Adipocyte (in vitro differentiated cells): ENCODE results near the gene KRTAP10-2.

Experiments used
- DNase-seq: peaks from one replicate; pipeline ENCODE4 v3.0.0-alpha.2; 2015; ENCODE audit warnings: low read depth
- H3K27me3 ChIP-seq: replicated peaks from 2 replicates; pipeline ENCODE4 v1.7.0; 2013; ENCODE audit warnings: mild to moderate bottlenecking, low read length, moderate library complexity; ENCODE audit not compliant: control insufficient read depth, insufficient read depth
- H3K36me3 ChIP-seq: 2 replicates; pipeline ENCODE4 v1.7.0; 2013; ENCODE audit warnings: low read length, mild to moderate bottlenecking, moderate library complexity; ENCODE audit not compliant: control insufficient read depth, insufficient read depth, severe bottlenecking
- H3K4me1 ChIP-seq: 2 replicates; pipeline ENCODE4 v1.7.0; 2013; ENCODE audit warnings: mild to moderate bottlenecking, low read length, moderate library complexity; ENCODE audit not compliant: control insufficient read depth, insufficient read depth
- H3K4me3 ChIP-seq: 2 replicates; pipeline ENCODE4 v1.7.0; 2013; ENCODE audit warnings: mild to moderate bottlenecking, low read length, moderate library complexity
- H3K9ac ChIP-seq: 2 replicates; pipeline ENCODE4 v1.7.0; 2013; ENCODE audit warnings: mild to moderate bottlenecking, low read length, moderate library complexity
- H3K9me3 ChIP-seq: 2 replicates; pipeline ENCODE4 v1.7.0; 2013; ENCODE audit warnings: mild to moderate bottlenecking, low read length, moderate library complexity; ENCODE audit not compliant: control insufficient read depth

Gene KRTAP10-2

GRCh38 chr21:44513389-44514217 is 37.7 kb downstream of the KRTAP10-2 start:
- Histone ChIP-seq H3K4me3 (no peak overlapping the region), H3K36me3 (no peaks in the 10 kb centered on the region), H3K9ac (no peak overlapping the region), H3K4me1 (no peaks in the 10 kb centered on the region), H3K9me3 (no peaks in the 10 kb centered on the region), H3K27me3 (peaks cover 22% of the 10 kb centered on the region)
- DNase-seq = no peak

- no peak overlapping the region for H3K9ac ChIP-seq
- H3K9me3 ChIP-seq = no peaks in the 10 kb centered on the region
- H3K4me3 ChIP-seq = no peak overlapping the region
- no peaks in the 10 kb centered on the region for H3K4me1 ChIP-seq
- H3K27me3 ChIP-seq = peaks cover 26% of the 10 kb centered on the region
- no peak for DNase-seq
- H3K36me3 ChIP-seq = no peaks in the 10 kb centered on the region
These were observed 38.6 kb downstream of the KRTAP10-2 start for GRCh38 chr21:44512496-44513388.

GRCh38 chr21:44511938-44512275 is 39.4 kb downstream of the KRTAP10-2 start:
- no peak for DNase-seq
- H3K9me3 ChIP-seq = no peaks in the 10 kb centered on the region
- H3K4me3 ChIP-seq = no peak overlapping the region
- no peaks in the 10 kb centered on the region for H3K4me1 ChIP-seq
- H3K36me3 ChIP-seq = no peaks in the 10 kb centered on the region
- peaks cover 20% of the 10 kb centered on the region for H3K27me3 ChIP-seq
- H3K9ac ChIP-seq = no peak overlapping the region

- H3K4me3 ChIP-seq = no peak overlapping the region
- no peak overlapping the region for H3K9ac ChIP-seq
- H3K4me1 ChIP-seq = no peaks in the 10 kb centered on the region
- H3K9me3 ChIP-seq = no peaks in the 10 kb centered on the region
- DNase-seq = no peak
- no peaks in the 10 kb centered on the region for H3K36me3 ChIP-seq
- H3K27me3 ChIP-seq = peaks cover 17% of the 10 kb centered on the region
These were observed 39.9 kb downstream of the KRTAP10-2 start for GRCh38 chr21:44511219-44511937.

- DNase-seq = peak; percentile 55
- H3K4me1 ChIP-seq = no peaks in the 10 kb centered on the region
- no peaks in the 10 kb centered on the region for H3K36me3 ChIP-seq
- H3K9me3 ChIP-seq = no peaks in the 10 kb centered on the region
- no peak overlapping the region for H3K9ac ChIP-seq
- no peak overlapping the region for H3K4me3 ChIP-seq
- peaks cover 17% of the 10 kb centered on the region for H3K27me3 ChIP-seq
These were observed 40.6 kb downstream of the KRTAP10-2 start for GRCh38 chr21:44510508-44511218.

- no peak overlapping the region for H3K9ac ChIP-seq
- no peak overlapping the region for H3K4me3 ChIP-seq
- no peak for DNase-seq
- peaks cover 17% of the 10 kb centered on the region for H3K27me3 ChIP-seq
- no peaks in the 10 kb centered on the region for H3K9me3 ChIP-seq
- H3K4me1 ChIP-seq = no peaks in the 10 kb centered on the region
- H3K36me3 ChIP-seq = no peaks in the 10 kb centered on the region
These were observed 41.2 kb downstream of the KRTAP10-2 start for GRCh38 chr21:44510109-44510507.

- no peak for DNase-seq
- Histone ChIP-seq H3K4me3 (no peak overlapping the region), H3K4me1 (no peaks in the 10 kb centered on the region), H3K36me3 (no peaks in the 10 kb centered on the region), H3K9me3 (no peaks in the 10 kb centered on the region), H3K27me3 (peaks cover 17% of the 10 kb centered on the region), H3K9ac (no peak overlapping the region)
These were observed 41.8 kb downstream of the KRTAP10-2 start for GRCh38 chr21:44509539-44509938.

- Histone ChIP-seq H3K9me3 (no peaks in the 10 kb centered on the region), H3K4me3 (no peak overlapping the region), H3K9ac (no peak overlapping the region), H3K27me3 (peaks cover 12% of the 10 kb centered on the region), H3K4me1 (no peaks in the 10 kb centered on the region), H3K36me3 (no peaks in the 10 kb centered on the region)
- DNase-seq = no peak
These were observed 42.4 kb downstream of the KRTAP10-2 start for GRCh38 chr21:44508711-44509445.

GRCh38 chr21:44508426-44508710 is 42.9 kb downstream of the KRTAP10-2 start:
- no peak overlapping the region for H3K9ac ChIP-seq
- DNase-seq = no peak
- no peaks in the 10 kb centered on the region for H3K4me1 ChIP-seq
- no peaks in the 10 kb centered on the region for H3K36me3 ChIP-seq
- no peaks in the 10 kb centered on the region for H3K9me3 ChIP-seq
- peaks cover 12% of the 10 kb centered on the region for H3K27me3 ChIP-seq
- no peak overlapping the region for H3K4me3 ChIP-seq

GRCh38 chr21:44507673-44508425 is 43.5 kb downstream of the KRTAP10-2 start:
- H3K4me3 ChIP-seq = no peak overlapping the region
- peaks cover 12% of the 10 kb centered on the region for H3K27me3 ChIP-seq
- no peak overlapping the region for H3K9ac ChIP-seq
- no peaks in the 10 kb centered on the region for H3K9me3 ChIP-seq
- no peak for DNase-seq
- no peaks in the 10 kb centered on the region for H3K36me3 ChIP-seq
- no peaks in the 10 kb centered on the region for H3K4me1 ChIP-seq
